ENCODE data around the gene ATXN3L.

GRCh38 chrX:13284570-13284969, 35.3 kb downstream of the ATXN3L start:
- no peak for TF ChIP-seq CTCF (conservative IDR thresholded peaks at IDR 0.05; ENCODE audit: low read depth, low read length)
- no peak for TF ChIP-seq EZH2 (IDR thresholded peaks at IDR 0.05; ENCODE audit: borderline replicate concordance, low read depth, low read length, poor library complexity, severe bottlenecking)

Data from A673 (cell line).